ENCODE results near the gene ACD.
A peak's percentile ranks its signal among the peaks of the same experiment; 100 is the strongest.

The ACD gene

DNA sequence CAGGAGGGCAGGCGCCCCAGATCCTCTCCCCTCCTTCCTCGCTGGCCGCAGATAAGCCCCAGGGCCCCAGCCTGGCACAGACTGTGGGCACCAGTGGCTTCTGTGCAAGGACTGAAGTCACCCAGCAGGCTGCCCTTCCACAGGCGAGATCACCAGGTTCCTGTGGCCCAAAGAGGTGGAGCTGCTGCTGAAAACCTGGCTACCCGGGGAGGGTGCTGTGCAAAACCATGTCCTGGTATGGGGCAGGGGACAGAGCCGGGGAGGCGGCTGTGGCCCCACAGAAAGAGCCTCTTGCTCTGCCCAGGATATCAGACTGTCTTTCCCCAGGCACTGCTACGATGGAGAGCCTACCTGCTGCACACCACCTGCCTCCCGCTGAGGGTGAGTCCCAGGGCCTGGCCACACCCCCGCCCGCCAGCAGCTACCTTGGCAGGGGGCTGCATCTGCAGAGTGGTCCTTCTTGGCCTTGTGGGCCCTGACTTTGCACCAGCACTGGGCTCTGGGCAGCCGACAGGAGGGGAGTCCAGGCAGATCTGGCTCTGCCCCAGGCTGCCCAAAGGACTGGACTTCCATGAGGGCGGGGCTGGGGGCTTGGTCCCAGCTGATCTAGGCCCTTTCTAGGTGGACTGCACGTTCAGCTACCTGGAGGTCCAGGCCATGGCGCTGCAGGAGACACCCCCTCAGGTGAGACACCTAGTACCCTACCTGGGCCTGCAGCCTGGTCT lies 14.5 kb downstream of the ACD start:
- DNase-seq: no peak

DNA sequence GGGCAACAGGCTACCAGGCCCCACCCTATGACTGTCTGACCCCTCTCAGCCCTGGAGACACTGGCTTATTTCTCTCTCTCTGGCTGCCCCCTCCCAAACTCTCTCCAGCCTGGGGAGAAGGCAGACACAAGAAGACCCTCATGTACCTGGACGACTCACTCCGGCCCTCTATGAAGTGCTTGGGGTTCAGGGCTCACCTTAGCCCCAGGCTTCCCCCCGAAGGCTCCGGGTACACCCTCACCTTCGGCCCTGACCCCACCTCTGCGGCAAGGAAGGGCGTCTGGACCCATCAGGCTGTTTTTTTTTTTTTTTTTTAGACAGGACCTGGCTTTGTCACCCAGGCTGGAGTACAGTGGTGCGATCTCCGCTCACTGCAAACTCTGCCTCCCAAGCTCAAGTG lies 16.0 kb downstream of the ACD start:
- DNase-seq: peak; percentile 51

DNA sequence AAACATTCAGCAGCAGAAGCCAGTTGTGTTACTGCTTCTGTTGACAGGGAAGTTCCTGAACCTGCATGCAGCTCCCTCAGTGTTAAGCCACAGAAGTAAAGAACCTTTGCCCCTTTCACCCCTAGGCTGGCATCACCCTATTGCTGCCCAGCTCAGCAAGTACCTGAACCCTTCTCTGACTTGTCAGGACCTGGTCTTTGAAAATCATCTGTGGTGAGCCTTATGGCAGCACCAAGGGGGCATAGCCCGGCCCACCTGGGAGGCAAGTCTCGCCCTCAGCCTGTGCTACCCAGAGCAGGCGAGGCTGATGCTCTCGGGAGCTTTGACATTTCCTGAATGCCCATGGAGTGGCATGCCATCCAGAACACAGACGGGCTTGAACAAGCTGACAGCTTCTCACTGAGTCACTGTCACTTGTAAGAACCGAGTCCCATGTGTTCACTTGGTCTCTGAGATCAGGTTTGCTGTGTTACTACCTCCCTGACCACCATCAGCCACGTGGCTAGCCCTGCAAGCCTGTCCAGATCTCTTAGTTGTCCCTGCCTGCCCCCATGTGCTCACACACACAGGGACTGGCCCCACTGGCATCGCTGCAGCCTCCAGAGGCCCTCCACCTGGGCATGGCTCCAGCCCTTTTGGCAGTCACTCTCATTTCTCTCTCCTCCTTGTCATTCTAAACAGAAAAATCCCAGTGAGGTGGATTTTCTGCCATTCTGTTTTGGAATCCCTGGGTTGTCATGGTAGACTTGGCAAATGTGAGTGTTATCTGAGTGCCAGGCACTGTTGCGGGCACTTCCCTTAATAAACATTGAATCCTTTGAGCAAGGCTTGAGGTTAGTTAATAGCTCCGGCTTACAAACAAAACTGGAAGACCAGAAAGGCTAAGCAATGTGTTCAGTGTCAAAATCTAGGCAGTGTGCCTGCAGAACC lies 18.0 kb downstream of the ACD start:
- DNase-seq: no peak

DNA sequence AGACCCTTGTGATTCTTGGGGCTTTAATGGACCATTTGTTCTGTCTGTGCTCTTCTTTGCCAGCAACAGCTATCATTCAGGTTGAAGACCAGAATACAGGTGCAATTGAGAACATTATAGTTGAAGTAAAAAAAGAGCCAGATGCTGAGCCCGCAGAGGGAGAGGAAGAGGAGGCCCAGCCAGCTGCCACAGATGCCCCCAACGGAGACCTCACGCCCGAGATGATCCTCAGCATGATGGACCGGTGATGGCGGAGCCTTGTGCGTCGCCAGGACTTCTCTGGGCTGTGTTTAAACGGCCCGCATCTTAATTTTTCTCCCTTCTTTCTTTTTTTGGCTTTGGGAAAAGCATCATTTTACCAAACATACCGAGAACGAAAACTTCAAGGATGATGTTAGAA lies 22.4 kb downstream of the ACD start:
- DNase-seq: no peak

DNA sequence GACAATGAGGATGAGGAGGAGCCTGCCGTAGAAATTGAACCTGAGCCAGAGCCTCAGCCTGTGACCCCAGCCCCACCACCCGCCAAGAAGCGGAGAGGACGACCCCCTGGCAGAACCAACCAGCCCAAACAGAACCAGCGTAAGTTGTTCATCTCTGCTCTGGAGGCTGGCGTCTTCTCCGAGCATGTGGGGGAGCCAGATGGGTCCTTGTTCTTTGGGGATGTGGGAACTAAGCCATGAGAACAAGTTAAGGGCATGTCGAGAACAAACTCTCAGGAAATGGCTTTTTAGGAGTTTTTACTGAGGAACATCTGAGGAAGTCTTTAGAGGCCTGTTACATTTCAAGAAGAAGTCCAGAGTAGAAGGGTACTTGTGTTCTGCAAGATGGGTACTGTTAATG lies 23.3 kb downstream of the ACD start:
- DNase-seq: no peak

DNA sequence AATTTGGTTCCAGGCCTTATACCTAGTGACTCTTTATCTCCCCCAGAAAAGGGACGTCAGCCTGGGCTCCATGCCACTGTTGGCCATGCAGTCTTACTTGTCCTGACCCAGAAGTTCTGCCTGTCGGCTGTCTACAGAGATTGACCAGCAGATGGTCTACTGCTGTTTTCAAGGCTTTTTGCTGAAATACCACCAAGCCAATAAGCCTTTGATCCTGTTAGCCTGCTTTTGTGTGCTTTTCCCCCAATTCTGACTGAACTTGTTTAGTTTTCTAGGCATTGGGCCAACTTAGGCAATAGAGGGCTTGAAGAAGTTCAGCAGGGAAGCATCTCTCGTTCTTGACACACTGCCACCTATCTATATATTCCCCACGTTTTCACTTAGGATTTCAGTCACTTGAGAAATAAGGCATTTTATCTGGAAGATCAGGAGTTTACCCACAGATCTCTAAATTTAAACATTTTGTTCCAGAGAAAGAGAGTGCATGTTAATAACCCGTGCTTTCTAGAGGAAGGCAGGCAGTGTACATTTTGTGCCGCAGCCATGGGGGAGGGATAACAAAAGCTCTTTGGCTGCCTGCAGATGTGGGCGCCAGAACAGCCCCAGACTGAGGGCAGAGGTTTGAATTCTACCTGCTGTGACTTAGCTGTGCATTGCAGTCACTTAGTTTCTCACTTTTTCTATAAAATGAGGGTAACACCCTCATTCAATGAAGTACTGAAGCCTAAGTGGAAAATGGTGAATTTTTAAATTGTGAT lies 27.5 kb downstream of the ACD start:
- no peak for DNase-seq

DNA sequence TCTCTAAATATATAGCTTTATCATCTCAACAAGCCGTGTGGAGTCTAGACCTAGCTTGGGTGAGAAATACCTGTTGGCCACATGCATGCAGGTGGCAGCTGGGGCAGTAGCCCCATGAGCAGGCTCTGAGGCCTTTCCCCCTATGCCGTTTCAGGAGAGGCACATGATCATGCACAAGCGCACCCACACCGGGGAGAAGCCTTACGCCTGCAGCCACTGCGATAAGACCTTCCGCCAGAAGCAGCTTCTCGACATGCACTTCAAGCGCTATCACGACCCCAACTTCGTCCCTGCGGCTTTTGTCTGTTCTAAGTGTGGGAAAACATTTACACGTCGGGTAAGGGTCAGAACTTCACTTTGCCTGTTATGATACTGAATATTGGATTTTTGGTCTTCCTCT lies 31.8 kb downstream of the ACD start:
- no peak for DNase-seq

DNA sequence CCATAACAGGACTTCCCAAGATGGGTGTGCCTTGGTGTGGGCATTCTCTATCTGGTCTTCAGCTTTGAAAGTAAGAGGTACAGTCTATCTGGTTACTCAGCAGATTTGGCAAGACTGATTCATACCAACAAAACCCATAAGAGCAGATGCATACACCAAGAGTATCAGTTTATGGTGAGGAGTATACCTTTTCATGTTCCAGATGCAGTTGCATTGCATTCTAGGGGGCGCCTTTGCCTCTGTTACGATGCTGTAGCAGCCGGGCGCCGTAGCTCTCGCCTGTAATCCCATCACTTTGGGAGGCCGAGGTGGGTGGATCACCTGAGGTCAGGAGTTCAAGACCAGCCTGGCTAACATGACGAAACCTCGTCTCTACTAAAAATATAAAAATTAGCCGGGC lies 46.3 kb downstream of the ACD start:
- DNase-seq: no peak

- no peak for DNase-seq
Measured at GRCh38 chr16:67608364-67608763, 51.7 kb downstream of the ACD start.

All from activated CD8-positive, alpha-beta memory T cell treated with anti-CD3 and anti-CD28 coated beads, Interleukin-2, amount 50 U/mL, for 48 hours (primary cell).